ENCODE data around the gene FAM83G. TPM values are rescaled to one million over a fixed set of nuclear protein-coding genes. Genes with fewer than 3 reads are reported as not detected.

Gene FAM83G
- total RNA-seq, 2 donors from 2014 or later, result 10.9 to 11.3 TPM

GRCh38 chr17:18986541-18987229, 17.9 kb downstream of the FAM83G start:
- H3K4me1 Mint-ChIP-seq (ENCODE audit: low read depth), result peaks cover 19% of the 10 kb centered on the region
- no peaks in the 10 kb centered on the region for H3K27me3 Mint-ChIP-seq (ENCODE audit: low read depth)
- ATAC-seq (replicated peaks in 1 of 2), result peak in 1 of 2 donors; percentile 39
- no peaks in the 10 kb centered on the region for H3K9me3 Mint-ChIP-seq
- peak in 1 of 2 donors; percentile 28 for DNase-seq
- no peak overlapping the region for H3K4me3 Mint-ChIP-seq
- no peaks in the 10 kb centered on the region for H3K36me3 Mint-ChIP-seq (ENCODE audit: insufficient read depth in 2 of 2)
- H3K27ac Mint-ChIP-seq, result no peak overlapping the region

DNA sequence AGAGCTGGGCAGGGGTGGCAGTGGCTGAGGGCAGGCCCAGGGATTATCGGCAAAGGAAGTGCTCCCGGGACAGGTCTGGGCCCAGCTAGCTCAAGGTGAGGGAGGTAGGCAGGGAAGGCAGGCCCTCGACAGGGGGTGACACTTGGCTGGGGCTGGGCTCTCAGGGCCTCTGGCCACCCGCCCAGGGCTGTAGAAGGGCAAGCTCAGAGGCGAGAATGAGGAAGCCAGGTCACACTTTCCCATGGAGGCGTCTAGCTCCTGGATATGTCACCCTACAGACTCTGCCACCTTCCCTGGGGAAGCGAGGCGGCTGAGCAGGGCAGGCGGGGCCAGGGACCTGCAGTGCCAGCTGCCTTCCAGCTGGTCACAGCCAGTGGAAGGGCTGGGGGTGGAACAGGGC, 19.1 kb downstream of the FAM83G start:
- Mint-ChIP-seq H3K9me3 (no peaks in the 10 kb centered on the region), H3K36me3 (ENCODE audit: insufficient read depth in 2 of 2) (no peaks in the 10 kb centered on the region), H3K27ac (no peak overlapping the region), H3K4me1 (ENCODE audit: low read depth) (peaks cover 19% of the 10 kb centered on the region), H3K27me3 (ENCODE audit: low read depth) (no peaks in the 10 kb centered on the region), H3K4me3 (no peak overlapping the region)
- no peak for ATAC-seq (replicated peaks in 1 of 2)
- no peak for DNase-seq

- no peak overlapping the region for H3K27ac Mint-ChIP-seq
- DNase-seq, result no peak
- H3K27me3 Mint-ChIP-seq (ENCODE audit: low read depth), result no peaks in the 10 kb centered on the region
- no peak for ATAC-seq (replicated peaks in 1 of 2)
- no peaks in the 10 kb centered on the region for H3K36me3 Mint-ChIP-seq (ENCODE audit: insufficient read depth in 2 of 2)
- no peaks in the 10 kb centered on the region for H3K9me3 Mint-ChIP-seq
- peaks cover 19% of the 10 kb centered on the region for H3K4me1 Mint-ChIP-seq (ENCODE audit: low read depth)
- H3K4me3 Mint-ChIP-seq, result no peak overlapping the region
These were observed 20.1 kb downstream of the FAM83G start for GRCh38 chr17:18984273-18985114.

- Mint-ChIP-seq H3K27ac (no peak overlapping the region), H3K4me3 (no peak overlapping the region), H3K4me1 (ENCODE audit: low read depth) (peaks cover 6% of the 10 kb centered on the region), H3K27me3 (ENCODE audit: low read depth) (no peaks in the 10 kb centered on the region), H3K9me3 (no peaks in the 10 kb centered on the region), H3K36me3 (ENCODE audit: insufficient read depth in 2 of 2) (peaks cover 0 to 5% of the 10 kb centered on the region in 2 donors)
- ATAC-seq (replicated peaks in 1 of 2) (peak; percentile 49 to 50), DNase-seq (no peak)
These were observed 22.7 kb downstream of the FAM83G start for GRCh38 chr17:18981642-18982424.

DNA sequence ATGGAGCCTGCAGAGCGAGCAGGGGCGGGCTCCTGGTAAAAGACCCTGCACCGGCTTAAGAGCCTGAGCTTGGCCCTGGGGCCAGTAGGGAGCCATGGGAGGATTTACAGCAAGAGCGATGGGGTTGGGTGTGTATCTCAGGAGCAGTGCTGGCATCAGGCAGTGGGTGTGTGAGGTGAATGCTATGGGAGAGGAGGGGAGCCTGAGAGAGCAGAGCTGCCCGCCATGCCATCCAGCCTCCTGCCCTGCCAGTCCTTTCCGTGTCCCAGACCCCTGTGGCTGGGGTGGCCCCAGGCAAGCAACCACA, 23.3 kb downstream of the FAM83G start:
- Mint-ChIP-seq H3K27me3 (ENCODE audit: low read depth) (no peaks in the 10 kb centered on the region), H3K4me1 (ENCODE audit: low read depth) (peaks cover 5% of the 10 kb centered on the region), H3K4me3 (no peak overlapping the region), H3K9me3 (no peaks in the 10 kb centered on the region), H3K36me3 (ENCODE audit: insufficient read depth in 2 of 2) (peaks cover 0 to 5% of the 10 kb centered on the region in 2 donors), H3K27ac (no peak overlapping the region)
- ATAC-seq (replicated peaks in 1 of 2), result no peak
- DNase-seq, result no peak

DNA sequence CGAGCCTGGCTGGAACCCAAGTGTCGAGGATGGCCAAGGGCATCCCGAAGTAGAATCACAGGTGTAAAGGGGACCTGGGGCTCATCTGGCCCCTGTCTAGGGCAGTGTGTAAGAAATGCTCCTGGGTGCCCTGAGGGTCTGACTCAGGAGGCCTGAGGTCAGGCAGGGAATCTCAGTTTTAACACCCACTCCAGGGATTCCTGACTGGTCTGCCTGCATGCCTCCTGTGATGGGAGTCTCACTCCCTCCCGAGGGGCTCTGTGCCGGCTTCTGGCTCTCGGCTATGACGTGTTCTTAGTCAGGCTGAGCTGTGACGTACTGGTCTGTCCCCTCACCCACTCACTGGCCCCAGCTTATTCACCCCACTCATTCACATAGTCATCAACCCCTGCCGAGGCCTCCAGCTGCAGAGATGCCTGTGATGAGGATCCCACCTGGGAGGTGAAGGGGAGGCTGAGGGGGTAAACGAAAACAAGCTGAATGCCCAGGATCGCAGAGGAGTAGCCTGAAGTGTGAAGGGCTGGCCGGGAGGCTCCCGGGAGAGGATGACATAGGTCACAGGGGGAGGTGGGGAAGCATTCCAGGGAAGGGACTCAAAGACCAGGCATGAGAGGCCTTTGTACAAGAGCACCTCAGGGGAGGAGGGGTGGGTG, 23.8 kb downstream of the FAM83G start:
- Mint-ChIP-seq H3K27me3 (ENCODE audit: low read depth) (no peaks in the 10 kb centered on the region), H3K9me3 (no peaks in the 10 kb centered on the region), H3K27ac (no peak overlapping the region), H3K4me1 (ENCODE audit: low read depth) (peaks cover 5% of the 10 kb centered on the region), H3K4me3 (no peak overlapping the region), H3K36me3 (ENCODE audit: insufficient read depth in 2 of 2) (peaks cover 0 to 5% of the 10 kb centered on the region in 2 donors)
- ATAC-seq (replicated peaks in 1 of 2) (no peak), DNase-seq (no peak)

- H3K4me1 Mint-ChIP-seq (ENCODE audit: low read depth), result peaks cover 18% of the 10 kb centered on the region
- H3K36me3 Mint-ChIP-seq (ENCODE audit: insufficient read depth in 2 of 2), result peaks cover 3 to 8% of the 10 kb centered on the region in 2 donors
- no peak overlapping the region for H3K4me3 Mint-ChIP-seq
- no peak for ATAC-seq (replicated peaks in 1 of 2)
- DNase-seq, result no peak
- no peak overlapping the region for H3K27ac Mint-ChIP-seq
- H3K27me3 Mint-ChIP-seq (ENCODE audit: low read depth), result no peaks in the 10 kb centered on the region
- no peaks in the 10 kb centered on the region for H3K9me3 Mint-ChIP-seq
These were observed 25.9 kb downstream of the FAM83G start for GRCh38 chr17:18978655-18979054.

GRCh38 chr17:18978050-18978449, 26.5 kb downstream of the FAM83G start:
- Mint-ChIP-seq H3K4me1 (ENCODE audit: low read depth) (peaks cover 18% of the 10 kb centered on the region), H3K4me3 (no peak overlapping the region), H3K36me3 (ENCODE audit: insufficient read depth in 2 of 2) (peaks cover 3 to 8% of the 10 kb centered on the region in 2 donors), H3K9me3 (no peaks in the 10 kb centered on the region), H3K27ac (no peak overlapping the region), H3K27me3 (ENCODE audit: low read depth) (no peaks in the 10 kb centered on the region)
- ATAC-seq (replicated peaks in 1 of 2), result no peak
- DNase-seq, result no peak

- H3K36me3 Mint-ChIP-seq (ENCODE audit: insufficient read depth in 2 of 2), result peaks cover 3 to 8% of the 10 kb centered on the region in 2 donors
- H3K4me3 Mint-ChIP-seq, result no peak overlapping the region
- no peaks in the 10 kb centered on the region for H3K27me3 Mint-ChIP-seq (ENCODE audit: low read depth)
- ATAC-seq (replicated peaks in 1 of 2) (no peak), DNase-seq (no peak)
- H3K9me3 Mint-ChIP-seq, result no peaks in the 10 kb centered on the region
- no peak overlapping the region for H3K27ac Mint-ChIP-seq
- peaks cover 18% of the 10 kb centered on the region for H3K4me1 Mint-ChIP-seq (ENCODE audit: low read depth)
These were observed 26.9 kb downstream of the FAM83G start for GRCh38 chr17:18977646-18978045.

- ATAC-seq (replicated peaks in 1 of 2) (no peak), DNase-seq (no peak)
- Mint-ChIP-seq H3K4me3 (no peak overlapping the region), H3K4me1 (ENCODE audit: low read depth) (peaks cover 14% of the 10 kb centered on the region), H3K27ac (no peak overlapping the region), H3K9me3 (no peaks in the 10 kb centered on the region), H3K36me3 (ENCODE audit: insufficient read depth in 2 of 2) (peaks cover 3 to 8% of the 10 kb centered on the region in 2 donors), H3K27me3 (ENCODE audit: low read depth) (no peaks in the 10 kb centered on the region)
These were observed 27.5 kb downstream of the FAM83G start for GRCh38 chr17:18977021-18977420.

- no peak overlapping the region for H3K4me3 Mint-ChIP-seq
- DNase-seq (no peak), ATAC-seq (replicated peaks in 1 of 2) (no peak)
- H3K36me3 Mint-ChIP-seq (ENCODE audit: insufficient read depth in 2 of 2), result peaks cover 3 to 8% of the 10 kb centered on the region in 2 donors
- no peak overlapping the region for H3K27ac Mint-ChIP-seq
- peaks cover 13% of the 10 kb centered on the region for H3K4me1 Mint-ChIP-seq (ENCODE audit: low read depth)
- H3K27me3 Mint-ChIP-seq (ENCODE audit: low read depth), result no peaks in the 10 kb centered on the region
- no peaks in the 10 kb centered on the region for H3K9me3 Mint-ChIP-seq
These were observed 28.4 kb downstream of the FAM83G start for GRCh38 chr17:18976201-18976600.

DNA sequence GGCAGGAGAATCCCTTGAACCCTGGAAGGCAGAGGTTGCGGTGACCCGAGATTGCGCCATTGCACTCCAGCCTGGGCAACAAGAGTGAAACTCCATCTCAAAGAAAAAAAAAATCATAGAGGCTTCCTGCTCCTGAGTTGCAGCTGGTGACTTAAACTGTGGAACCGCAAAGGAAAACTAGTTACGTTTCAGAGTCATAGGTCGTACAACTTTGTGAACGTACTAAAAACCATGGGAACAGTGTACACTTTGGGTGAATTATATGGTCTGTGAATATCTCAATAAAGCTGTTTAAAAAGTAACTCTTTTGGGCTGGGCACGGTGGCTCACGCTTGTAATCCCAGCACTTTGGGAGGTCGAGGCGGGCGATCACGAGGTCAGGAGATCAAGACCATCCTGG, 29.0 kb downstream of the FAM83G start:
- Mint-ChIP-seq H3K27ac (no peak overlapping the region), H3K9me3 (no peaks in the 10 kb centered on the region), H3K4me3 (no peak overlapping the region), H3K4me1 (ENCODE audit: low read depth) (peaks cover 13% of the 10 kb centered on the region), H3K27me3 (ENCODE audit: low read depth) (no peaks in the 10 kb centered on the region), H3K36me3 (ENCODE audit: insufficient read depth in 2 of 2) (peaks cover 3 to 8% of the 10 kb centered on the region in 2 donors)
- ATAC-seq (replicated peaks in 1 of 2) (no peak), DNase-seq (no peak)

All from activated T-cell treated with anti-CD3 and anti-CD28 coated beads, Interleukin-2, amount 50 U/mL, for 72 hours (primary cell).